NCI-H446 (cell line): ENCODE data around the gene GSK3B.
"Not testable (repeated sequence)": the region's sequence is repeated elsewhere in the genome, so short reads cannot be mapped to it uniquely, and the experiment has no call there.

Experiments
- DNase-seq, 2 experiments: peaks; one replicate each; lab custom pipeline; 2025; lab: John Stamatoyannopoulos, UW

The GSK3B gene

DNA sequence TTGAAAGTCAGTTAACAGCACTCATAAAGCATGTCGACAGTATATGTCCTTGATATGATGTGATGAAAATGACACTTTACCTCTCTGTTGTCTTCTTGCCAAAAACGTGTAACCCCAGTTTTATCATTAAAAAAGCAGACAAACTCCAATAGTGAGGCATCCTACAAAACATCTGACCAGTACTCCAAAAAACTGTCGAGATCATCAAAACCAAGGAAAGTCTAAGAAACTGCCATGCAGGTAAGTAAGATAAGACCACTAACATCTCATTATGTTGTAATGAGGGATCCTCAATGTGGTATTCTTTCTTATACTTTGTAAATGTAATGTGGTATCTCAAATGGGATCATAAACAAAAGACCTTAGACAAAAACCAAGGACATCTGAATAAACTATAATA, 160.0 kb downstream of the GSK3B start:
- DNase-seq, result no peak

DNA sequence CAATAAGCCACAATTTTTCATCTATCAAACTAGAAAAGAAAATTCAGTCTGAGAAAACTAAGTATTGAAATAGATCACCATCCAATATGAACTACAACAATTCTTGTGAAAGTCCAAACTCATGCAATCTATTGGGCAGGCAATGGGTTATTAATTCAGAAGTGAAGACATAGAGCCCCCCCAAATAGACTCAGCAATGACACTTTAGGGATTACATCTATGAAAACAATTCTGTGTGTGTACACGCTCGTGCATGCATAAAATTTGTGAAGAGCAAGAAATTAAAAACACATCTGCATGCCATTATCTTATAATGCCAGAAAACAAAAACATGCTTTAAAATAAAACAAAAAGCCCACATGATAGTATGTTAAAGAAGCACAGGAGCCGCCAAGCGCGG, 161.0 kb downstream of the GSK3B start:
- no peak for DNase-seq

DNA sequence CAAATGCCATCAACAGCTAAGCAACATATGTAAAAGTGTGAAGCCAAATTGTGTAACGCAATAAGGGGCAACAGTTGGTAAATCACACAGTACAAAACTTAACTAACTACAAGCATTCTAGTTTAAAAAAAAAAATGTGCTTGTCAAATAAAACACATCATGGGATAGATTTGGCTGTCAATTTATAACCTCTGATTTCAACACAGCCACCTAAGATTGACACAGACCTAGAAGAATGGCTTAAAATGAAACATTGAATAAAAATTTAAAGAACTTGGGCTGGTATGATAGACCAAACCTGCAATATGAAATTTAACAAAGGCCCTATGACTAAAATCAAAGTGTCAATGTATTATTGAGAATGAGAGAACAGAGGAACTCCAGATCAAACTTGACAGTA, 164.0 kb downstream of the GSK3B start:
- no peak for DNase-seq

DNA sequence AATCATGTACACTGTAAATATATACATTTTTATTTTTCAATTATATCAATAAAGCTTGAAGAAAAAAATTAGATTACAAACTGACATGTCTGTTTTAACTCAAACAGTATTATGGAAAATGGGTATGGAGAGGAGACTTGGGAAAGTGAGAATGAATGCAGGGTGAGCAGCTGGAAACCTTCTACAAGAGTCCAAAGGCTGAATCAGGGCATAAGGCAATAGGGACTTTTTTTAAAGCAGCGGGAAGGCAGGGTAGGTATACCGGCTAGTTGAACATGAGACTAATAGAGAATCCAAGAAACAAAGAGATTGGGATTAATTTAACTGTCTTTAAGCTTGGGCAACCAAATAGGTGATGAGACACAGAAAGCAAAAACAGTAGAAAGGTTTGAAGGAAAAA, 167.1 kb downstream of the GSK3B start:
- DNase-seq, result no peak

DNA sequence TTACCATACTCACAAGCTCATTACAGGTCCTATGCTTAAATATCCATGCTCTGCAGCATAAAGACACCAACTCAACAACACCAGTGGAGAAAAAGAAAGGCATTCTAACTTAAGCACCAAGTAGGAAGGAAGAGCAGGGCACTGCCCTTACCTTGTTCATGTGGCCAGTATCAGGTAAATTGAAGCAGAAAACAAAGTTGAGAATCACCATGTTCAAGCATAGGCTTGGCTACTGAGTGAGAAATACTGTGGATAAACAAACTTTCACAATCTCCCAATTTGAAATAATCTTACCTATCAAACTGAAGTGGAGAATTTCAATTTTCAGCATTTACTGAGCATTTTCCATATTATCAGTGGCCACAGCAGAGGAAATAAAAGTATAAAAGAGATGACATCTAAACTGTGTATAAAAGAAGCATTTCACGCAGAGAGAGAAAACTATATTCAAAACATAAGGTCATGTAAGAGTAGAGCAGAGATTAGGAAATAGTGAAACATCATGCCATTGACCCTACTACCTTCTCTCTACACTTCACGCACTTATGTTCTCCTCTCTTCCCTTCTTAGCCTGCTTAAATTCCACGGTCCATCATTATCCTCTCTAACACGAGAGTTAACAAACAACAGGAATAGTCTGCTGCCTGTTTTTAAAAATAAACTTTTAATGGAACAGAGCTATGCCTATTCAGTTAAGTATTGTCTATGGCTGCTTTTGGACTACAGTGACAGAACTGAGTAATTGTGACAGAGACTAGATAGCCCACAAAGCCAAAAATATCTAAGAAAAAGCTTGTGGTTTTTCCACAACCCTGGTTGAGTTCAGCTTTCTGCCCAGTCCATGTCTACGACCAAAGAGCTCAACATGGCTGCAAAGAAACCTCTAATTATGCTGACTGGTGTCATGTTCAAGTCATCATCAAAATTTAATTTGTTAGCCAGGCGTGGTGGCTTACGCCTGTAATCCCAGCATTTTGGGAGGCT, 169.8 kb downstream of the GSK3B start:
- no peak for DNase-seq

DNA sequence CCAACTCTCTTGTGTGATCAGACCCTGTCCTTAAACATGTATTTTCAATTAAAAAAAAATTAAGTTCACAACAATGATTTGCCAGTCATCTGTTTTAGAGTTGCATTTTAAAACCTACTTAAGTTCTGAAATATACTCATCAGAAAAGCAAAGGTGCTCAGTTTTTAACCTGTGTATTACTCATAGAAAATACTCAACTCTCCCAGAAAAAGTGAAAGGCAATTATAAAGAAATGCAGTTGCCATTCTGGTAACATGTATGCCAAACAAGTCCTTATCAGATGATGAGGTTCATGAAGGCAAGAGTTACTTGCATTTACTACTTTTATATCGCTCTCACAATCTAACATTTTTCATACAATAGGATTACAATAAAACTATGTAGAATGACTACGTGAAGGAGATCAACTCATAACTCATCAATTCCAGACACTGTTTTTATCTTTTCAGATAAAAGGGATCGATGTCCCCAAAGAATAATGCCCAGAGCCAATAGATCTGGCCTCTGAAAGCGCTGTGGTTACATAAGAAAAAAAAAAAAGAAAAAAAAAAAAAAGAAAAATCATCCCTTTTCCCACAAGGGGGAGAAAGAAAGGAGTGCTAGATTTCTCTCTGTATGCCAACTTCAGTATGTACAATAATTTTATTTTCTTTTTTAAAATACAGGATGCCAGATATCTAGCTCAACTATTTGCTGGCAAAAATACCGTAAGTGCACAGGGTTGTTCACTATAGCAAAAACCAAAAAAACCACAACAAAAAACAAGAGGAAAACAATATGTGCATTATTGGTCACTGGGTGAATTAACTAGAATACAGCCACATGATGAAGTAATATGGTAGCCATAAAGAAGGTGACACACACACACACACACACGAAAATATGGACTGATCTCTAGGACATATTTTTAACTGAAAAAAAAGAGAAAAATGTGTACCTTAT, 175.0 kb downstream of the GSK3B start:
- DNase-seq, result no peak

DNA sequence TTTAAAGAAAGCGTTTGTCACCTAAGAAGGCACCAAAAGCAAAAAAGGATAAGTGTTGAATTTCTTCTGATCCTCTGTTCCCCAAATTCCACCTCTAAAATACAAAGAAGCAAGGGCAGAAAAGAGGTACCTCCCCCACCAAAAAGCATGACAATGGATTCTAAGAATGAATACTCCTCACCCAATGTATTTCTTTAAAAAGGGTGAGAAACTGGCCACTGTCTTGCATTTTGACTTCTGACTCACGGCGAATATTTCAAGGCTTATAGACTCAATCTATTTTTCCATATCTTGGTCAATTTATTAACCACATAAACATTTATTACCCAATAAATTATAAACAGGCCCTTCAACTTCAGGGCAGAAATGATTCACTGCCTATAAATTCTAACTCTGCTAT, 181.2 kb downstream of the GSK3B start:
- DNase-seq, result no peak

DNA sequence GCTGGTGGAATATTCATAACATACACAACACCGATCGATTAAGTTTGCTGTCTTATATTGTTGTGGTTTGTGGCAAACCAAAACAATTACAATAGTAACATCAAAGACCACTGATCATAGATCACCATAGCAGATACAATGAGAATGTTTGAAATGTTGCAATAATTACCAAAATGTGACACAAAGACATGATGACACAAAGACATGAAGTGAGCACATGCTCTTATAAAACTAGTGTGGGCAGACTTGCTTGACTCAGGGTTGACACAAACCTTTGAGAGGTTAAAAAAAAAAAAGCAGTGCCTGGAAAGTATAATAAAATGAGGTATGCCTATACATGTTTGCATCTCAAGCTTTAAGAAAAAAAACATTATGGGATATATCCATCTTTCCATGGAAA, 182.0 kb downstream of the GSK3B start:
- no peak for DNase-seq

DNA sequence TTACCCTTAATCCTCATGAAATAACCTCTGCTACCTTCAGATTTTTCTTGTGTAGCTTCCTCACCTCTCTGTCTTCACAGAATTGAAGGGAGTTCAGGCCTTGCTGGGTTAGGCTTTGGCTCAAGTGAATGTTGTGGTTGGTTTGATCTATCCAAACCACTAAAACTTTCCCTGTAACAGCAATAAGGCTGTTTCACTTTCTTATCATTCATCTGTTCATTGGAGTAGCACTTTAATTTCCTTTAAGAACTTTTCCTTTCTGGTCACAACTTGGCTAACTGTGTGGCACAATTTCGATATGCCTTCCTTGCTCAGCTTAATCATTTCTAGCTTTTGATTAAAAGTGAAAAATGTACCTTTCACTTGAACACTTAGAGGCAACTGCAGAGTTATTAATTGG, 182.5 kb downstream of the GSK3B start:
- no peak for DNase-seq

DNA sequence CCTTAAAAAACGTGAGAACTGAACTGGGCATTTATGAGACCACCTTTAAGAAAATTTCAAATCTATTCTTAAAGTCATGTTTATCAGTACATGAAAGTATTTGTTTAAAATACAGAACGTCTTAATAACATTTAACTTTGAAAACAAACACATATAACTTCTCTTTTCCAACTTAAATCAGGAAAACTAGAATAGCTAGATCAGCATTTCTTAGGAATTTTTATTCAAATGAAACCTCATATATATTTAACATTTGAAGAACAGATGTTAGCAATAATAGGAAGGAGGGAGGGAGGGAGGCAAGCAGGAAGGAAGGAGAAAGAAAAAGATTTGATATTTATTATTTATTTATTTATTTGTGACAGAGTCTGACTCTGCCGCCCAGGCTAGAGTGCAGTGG, 192.2 kb downstream of the GSK3B start:
- no peak for DNase-seq

DNA sequence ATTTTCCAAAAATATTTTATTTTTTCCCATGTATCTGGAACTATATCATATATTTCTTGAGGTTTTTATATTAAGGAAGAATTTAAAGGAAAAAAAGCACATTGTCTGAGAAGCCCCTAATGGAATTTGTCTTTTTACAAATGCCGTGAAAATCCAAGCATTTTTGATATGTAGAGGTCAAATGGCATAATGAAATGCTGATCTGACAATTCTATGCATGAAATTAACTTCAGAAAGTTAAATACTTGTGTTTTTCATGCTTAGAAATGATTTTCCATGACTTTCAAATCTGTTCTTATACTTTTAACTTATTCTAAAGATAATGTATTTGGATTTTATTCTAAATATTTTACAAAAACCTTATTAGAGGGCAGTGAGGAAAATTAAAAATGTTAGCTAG, 193.1 kb downstream of the GSK3B start:
- no peak for DNase-seq

DNA sequence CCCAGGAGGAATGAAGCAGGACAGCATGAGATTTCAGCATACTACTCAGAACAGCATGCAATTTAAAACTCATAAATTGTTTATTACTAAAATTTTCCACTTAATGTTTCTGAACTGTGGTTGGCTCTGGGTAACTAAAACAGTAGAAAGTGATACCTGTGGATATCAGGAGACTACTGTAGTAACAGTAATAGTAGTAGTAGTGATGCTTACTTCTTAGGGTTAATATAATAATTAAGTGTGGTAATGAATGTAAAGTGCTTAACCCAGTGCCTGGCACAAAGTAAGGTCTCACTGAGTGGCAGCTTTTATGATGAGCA, 195.1 kb downstream of the GSK3B start:
- no peak for DNase-seq

DNA sequence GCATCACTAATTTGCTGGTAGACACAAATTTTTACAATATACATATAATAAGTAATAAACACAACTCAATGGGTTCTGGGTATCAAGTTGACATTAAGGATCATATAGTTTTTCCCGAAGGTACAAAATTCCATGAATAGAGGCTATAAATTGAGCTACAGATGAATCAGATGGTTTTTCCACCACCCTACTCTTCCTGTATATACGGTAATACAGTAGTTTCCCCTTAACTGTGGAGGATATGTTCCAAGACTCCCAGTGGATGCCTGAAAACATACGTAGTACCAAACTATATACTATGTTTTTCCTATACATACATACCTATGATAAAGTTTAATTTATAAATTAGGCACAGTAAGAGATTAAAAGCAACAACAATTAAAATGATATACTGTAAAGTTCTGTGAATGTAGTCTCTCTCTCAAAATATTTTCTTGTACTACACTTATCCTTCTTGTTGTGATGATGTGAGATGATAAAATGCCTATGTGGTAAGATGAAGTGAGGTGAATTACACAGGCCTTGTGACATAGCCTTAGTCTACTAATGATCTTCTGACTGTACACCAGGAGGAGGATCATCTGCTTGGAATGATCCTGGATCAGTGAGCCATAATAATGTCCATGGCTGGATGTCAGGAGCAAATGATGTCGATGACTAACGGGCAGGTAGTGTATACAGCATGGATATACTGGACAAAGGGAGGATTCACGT, 195.6 kb downstream of the GSK3B start:
- DNase-seq, result no peak

DNA sequence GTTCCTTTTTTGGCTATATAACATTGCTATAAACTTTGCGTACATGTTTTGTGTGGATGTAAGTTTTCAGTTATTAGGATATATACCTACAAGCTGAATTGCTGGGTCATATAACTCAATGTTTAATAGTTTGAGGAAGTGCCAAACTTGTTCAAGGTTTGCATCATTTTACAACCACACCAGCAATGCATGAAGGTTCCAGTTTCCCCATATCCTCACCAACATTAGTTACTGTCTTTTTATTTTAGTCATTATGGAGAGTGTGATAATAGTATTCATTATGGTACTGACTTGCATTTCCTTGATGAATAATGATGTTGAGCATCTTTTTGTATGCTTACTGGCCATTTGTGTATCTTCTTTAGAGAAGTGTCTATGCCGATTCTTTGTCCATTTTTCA, 200.1 kb downstream of the GSK3B start:
- DNase-seq, result no peak

DNA sequence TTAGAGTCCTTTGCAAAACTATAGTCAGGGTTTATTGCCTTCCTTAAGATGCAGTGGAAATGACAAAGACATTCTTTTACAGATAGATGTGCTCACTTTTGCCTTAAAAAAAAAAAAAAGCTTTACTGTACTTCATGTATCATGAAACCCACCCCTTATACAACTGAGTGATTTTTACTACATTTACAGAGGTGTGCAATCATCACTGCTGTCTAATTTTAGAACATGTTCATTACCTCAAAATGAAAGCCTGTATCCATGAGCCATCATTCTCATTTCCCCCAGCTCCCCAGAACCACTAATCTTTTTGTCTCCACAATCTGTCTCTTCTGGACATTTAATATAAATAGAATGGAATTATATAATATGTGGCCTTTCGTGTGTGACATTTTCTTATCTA, 200.5 kb downstream of the GSK3B start:
- DNase-seq, result no peak

DNA sequence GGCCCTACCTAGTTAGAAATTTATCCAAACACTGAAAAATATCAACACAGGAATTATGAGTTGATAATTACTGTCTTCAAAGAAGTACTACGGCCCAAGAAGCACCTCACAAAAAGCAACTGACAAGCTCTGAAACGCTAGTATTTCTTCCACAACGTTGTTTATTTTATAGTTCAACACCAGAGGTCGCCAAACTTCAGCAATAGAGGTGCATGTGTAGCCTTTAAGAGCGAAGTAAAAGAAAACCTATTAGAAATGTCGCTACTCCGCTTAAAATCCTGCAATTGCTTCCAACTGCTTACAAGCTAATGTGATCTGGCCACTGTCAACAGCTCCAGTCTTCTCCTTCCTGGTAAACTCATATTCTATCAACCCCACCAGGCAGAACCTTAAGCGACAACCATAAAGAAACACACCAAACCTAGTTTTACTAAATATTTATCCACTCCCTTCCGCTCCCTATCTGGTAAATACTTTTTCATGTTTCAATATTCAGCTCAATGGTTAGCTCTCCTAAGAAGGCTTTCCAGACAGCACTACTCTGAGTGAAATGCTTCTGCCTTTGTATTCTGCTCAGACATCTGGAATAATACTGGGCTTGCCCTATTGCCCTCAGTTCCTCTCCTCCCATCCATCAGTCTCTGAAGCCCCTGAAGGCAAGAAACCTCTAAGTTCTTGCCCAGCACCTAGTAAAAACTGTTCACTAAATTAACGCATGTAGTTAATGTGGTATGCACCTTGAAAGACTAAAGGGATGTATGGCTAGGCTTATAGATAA, 202.1 kb downstream of the GSK3B start:
- peak; percentile 55 to 83 for DNase-seq

DNA sequence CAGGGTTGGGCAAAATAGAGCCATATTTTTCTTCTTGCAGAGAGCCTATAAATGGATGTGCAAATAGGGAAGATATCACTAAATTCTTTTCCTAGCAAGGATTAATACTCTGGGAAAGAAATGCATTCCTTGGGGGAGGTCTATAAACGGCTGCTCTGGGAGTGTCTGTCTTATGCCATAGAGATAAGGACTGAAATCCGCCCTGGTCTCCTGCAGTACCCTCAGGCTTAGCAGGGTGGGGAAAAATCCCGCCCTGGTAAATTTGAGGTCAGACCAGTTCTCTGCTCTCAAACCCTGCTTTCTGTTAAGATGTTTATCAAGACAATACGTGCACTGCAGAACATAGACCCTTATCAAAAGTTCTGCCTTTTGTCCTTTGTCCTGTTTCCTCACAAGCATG, 205.6 kb downstream of the GSK3B start:
- not testable (repeated sequence) for DNase-seq

DNA sequence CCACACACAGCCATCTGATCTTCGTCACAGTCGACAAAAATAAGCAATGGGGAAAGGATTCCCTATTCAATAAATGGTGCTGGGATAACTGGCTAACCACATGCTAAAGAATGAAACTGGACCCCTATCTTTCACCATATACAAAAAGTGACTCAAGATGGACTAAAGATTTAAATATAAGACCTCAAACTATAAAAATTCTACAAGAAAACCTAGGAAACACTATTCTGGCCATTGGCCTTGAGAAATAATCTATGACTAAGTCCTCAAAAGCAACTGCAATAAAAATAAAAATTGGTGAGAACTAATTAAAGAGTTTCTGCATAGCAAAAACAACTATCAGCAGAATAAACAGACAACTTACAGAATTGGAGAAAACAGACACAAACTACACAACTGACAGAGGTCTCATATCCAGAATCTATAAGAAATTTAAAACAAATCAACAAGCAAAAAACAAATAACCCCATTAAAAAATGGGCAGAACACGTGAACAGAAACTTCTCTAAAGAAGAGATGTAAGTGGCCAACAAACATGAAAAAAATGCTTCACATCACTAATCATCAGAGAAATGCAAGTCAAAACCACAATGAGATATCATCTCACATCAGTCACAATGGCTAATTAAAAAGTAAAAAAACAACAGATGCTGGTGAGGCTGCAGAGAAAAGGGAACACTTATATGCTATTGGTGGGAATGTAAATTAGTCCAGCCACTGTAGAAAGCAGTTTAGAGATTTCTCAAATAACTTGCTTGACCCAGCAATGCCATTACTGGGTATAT, 208.3 kb downstream of the GSK3B start:
- no peak for DNase-seq

DNA sequence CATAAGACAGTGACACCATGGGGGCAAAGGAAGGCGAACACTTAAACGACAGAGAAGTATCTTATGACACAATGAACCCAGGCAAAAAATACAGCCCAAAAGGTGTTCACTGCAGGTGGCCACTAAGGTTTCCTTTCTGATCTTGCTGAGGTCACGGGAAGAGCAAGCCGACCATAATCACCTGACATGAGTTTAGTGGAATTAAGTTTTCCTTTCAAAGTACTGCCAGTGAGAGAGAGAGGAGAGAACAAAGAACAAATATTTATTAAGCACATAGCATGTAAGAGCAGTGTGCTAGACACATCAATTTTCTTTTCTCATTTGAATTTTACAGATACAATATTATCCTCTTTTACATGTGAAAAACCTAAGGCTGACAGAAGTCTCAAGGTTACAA, 210.1 kb downstream of the GSK3B start:
- DNase-seq, result no peak

DNA sequence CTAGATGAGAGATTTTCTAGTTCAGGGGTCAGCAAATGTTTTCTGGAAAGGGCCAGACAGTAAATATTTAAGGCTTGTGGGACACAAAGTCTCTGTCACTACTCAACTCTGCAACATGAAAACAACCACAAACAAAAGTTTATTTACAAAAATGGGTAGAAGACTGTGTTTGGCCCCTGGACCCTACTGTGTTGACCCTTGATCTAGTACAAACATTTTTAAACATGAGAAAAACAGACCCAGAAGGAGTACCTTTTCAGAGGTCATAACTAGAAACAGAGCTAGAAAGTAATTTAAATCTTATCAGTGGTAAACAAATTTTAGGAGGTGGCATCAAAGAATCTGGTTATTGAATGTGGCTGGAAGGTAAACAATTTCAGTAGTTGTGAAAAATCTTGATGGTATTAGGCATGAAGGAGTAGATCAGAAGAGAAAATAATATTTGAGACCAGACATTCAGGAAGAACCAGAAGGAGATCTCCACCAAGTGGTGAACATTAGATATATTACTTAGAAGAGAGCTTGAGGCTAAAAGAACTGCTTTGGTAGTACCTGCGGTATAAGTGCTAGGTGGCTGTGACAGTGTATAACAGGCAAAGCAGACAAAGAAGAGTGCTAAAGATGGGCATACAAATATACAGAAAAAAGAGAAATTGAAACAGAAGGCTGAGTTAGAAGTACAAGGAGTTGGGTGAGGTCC, 210.6 kb downstream of the GSK3B start:
- no peak for DNase-seq
